ENCODE data around the gene PILRA. TPM values are rescaled to one million over a fixed set of nuclear protein-coding genes. Genes with fewer than 3 reads are reported as not detected.
A peak's percentile ranks its signal among the peaks of the same experiment; 100 is the strongest.

The PILRA gene
- total and polyA plus RNA-seq, 2 of the 13 experiments (the other 11 are each of a cell fraction or from before 2014, with no cell fraction given), result 0.13 to 1.3 TPM

- TF ChIP-seq RERE (CRISPR knock-in tag; IDR thresholded peaks at IDR 0.05; ENCODE audit: low read depth) (no peak), MYPOP (CRISPR knock-in tag; IDR thresholded peaks at IDR 0.05) (no peak), HNRNPUL1 (IDR thresholded peaks at IDR 0.05; ENCODE audit: low read depth, low read length) (no peak), ZNF883 (CRISPR knock-in tag; IDR thresholded peaks at IDR 0.05; ENCODE audit: not compliant biosample characterization) (peak; percentile 45), ZKSCAN8 (CRISPR knock-in tag; IDR thresholded peaks at IDR 0.05; ENCODE audit: borderline replicate concordance) (peak; percentile 53; the same call in 1 of the 2 replicates), ZNF558 (CRISPR knock-in tag; IDR thresholded peaks at IDR 0.05; ENCODE audit: borderline replicate concordance) (no peak), ERF (CRISPR knock-in tag; IDR thresholded peaks at IDR 0.05) (peak; percentile 77), DMTF1 (CRISPR knock-in tag; IDR thresholded peaks at IDR 0.05) (no peak), ZNF615 (CRISPR knock-in tag; IDR thresholded peaks at IDR 0.05; ENCODE audit: borderline replicate concordance) (peak; percentile 94; the same call in 1 of the 2 replicates), MYNN (CRISPR knock-in tag; IDR thresholded peaks at IDR 0.05; ENCODE audit: low read depth) (no peak), IKZF5 (CRISPR knock-in tag; IDR thresholded peaks at IDR 0.05) (no peak; the same call in 1 of the 2 replicates), ZNF773 (CRISPR knock-in tag; IDR thresholded peaks at IDR 0.05; ENCODE audit: borderline replicate concordance) (peak; percentile 23; the same call in 1 of the 2 replicates), SIN3A (IDR thresholded peaks at IDR 0.05; ENCODE audit: borderline replicate concordance, low read depth, low read length) (0 out of 2 replicates have a peak, but pooled peaks have one; percentile 14), NR2F1 (CRISPR knock-in tag; IDR thresholded peaks at IDR 0.05) (no peak), NCOA2 (CRISPR knock-in tag; IDR thresholded peaks at IDR 0.05) (no peak), HDAC2 (CRISPR knock-in tag; IDR thresholded peaks at IDR 0.05) (no peak)
Measured at GRCh38 chr7:100429637-100430492, 56.6 kb downstream of the PILRA start, which contains the start of gene MEPCE (continued).

Data from HepG2 (cell line).